SH-SY5Y (cell line): ENCODE measurements around the gene HOXB4.

Source experiments
- GATA2 ChIP-seq: IDR thresholded peaks from 2 replicates; pipeline ENCODE4 v1.6.1; 2011; ENCODE audit warnings: mild to moderate bottlenecking, low read depth, low read length
- GATA3 ChIP-seq: IDR thresholded peaks from 2 replicates; pipeline ENCODE4 v1.6.1; 2011; ENCODE audit warnings: low read depth, mild to moderate bottlenecking, low read length, moderate library complexity

DNA sequence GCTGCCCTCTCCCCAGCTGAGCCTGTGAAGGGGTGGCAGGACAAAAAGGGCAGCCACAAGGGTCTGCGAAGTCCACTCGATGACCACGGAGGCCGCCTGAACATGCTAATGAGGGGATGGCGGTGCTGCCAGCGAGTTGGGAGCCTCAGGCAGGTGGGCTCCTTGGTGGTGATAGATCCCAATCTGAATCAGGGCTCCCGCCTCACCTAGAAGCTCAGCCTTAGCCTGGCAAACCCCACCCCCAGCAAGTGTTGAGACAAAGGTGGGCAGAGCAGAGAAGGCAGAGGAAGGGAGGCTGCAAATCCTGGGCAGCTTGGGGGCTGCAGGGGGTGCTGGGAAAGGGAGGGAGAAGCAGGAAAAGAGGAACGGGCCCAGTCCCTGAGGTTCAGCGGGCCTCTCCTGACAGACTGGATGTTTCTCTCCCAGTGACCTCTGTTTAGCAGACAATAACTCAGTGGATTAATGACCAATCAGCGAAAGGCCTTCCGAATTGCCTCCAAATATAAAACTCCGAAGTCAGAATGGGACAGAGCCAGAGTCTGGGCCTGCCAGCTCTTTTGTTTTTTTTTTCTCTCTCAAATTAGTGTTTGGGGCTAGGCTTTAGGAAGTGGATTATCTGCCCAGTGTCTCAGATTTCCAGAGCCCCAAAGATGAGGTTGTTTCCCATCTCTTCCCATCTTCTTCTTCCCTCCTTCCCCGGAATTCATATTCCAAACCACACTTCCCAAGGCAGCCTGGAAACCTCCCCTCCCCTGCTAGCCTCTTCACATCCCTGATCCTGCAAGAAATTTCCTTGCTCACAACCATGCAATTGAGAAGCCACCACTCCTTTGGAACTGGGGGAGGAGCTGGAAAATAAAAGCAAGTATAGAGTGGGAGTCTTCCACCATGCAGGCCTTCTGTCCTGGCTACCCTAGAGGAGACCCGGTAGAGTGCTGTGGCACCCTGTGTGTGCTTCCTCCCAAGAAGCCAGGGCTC lies 18.0 kb downstream of the HOXB4 start:
- TF ChIP-seq GATA3 (no peak), GATA2 (no peak)
